Measurements from ENCODE around the gene EPHA1.

EPHA1 gene

GRCh38 chr7:143361552-143362130 lies 47.0 kb downstream of the EPHA1 start:
- TF ChIP-seq, protein P1, sequence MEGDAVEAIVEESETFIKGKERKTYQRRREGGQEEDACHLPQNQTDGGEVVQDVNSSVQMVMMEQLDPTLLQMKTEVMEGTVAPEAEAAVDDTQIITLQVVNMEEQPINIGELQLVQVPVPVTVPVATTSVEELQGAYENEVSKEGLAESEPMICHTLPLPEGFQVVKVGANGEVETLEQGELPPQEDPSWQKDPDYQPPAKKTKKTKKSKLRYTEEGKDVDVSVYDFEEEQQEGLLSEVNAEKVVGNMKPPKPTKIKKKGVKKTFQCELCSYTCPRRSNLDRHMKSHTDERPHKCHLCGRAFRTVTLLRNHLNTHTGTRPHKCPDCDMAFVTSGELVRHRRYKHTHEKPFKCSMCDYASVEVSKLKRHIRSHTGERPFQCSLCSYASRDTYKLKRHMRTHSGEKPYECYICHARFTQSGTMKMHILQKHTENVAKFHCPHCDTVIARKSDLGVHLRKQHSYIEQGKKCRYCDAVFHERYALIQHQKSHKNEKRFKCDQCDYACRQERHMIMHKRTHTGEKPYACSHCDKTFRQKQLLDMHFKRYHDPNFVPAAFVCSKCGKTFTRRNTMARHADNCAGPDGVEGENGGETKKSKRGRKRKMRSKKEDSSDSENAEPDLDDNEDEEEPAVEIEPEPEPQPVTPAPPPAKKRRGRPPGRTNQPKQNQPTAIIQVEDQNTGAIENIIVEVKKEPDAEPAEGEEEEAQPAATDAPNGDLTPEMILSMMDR (IDR thresholded peaks at IDR 0.05; ENCODE audit: low read depth, low read length): no peak
- H3K4me3 ChIP-seq (replicated peaks in 1 of 2; ENCODE audit: low read depth in 2 of 2, low read length in 2 of 2): peak overlapping the region; percentile 52 to 54
- DNase-seq (ENCODE audit: low read depth in 2 of 2): no peak

DNA sequence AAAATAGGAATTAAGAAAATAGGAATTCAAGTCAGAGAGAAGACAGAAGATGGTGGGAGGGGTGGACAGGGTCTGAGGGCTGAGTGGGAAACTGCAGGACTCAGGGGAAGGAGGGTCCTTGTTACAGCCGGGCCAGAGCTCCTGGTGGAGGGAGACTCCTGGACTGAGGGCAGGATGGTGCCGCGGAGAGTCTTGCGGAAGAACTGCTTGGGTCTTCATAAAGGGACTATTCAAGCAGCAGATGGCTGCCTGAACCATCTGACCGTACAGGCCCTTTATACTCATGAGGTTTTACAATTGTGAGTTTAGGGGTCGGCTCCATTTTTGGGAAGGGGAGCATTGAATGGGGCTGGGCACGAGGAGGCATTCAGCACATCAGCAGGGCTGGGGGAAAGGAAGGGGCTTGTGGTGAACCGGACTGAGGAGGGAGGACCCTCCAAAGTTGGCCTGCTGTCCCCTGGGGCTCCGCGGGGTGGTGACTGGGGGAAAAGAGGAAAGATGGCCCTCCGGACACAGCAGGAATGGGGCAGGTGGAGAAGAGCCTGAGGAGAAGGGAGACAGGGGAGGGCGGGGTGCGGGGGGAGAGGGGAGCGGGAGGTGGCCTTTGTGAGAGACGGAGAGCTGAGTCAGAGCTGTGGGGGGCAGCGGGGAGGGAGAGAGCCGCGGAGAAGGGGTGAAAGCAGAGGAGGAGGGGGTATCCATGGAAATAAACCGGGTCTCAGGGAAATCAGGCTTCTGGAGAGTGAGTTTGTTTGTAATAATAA lies 47.7 kb downstream of the EPHA1 start:
- DNase-seq (ENCODE audit: low read depth in 2 of 2): no peak
- TF ChIP-seq, protein P1 (IDR thresholded peaks at IDR 0.05; ENCODE audit: low read depth, low read length): no peak
- no peak overlapping the region for H3K4me3 ChIP-seq (replicated peaks in 1 of 2; ENCODE audit: low read depth in 2 of 2, low read length in 2 of 2)

DNA sequence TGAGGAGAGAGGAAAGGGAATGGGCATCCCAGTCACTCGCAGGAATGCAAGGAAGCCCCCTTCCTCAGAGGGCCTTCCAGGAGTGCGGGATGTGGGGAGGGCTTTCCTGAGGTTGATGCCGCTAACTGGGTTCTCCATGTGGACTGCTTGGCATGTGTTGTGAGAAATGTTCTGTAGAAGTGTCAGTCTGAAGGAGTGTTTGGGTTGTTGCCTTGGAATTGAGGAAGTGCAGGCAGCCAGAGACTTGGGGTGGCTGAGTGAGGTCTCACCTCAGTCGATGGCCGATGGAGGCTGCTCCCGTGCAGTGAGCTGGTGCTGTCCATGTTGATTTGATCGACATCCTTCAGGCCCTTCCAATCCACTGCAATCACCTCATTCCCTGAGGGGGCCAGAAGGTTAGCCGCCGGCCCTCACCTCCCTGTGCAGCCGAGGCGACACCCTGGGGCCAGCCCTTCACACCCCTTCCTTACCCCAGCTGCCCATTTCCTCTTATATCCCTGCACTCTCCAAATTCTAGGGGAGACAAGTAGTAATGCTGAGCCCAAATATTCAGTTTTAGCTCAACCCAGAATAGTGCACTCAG lies 48.8 kb downstream of the EPHA1 start:
- no peak for DNase-seq (ENCODE audit: low read depth in 2 of 2)
- H3K4me3 ChIP-seq (replicated peaks in 1 of 2; ENCODE audit: low read depth in 2 of 2, low read length in 2 of 2): no peak overlapping the region
- TF ChIP-seq, protein P1 (IDR thresholded peaks at IDR 0.05; ENCODE audit: low read depth, low read length): no peak

- TF ChIP-seq, protein P1 (IDR thresholded peaks at IDR 0.05; ENCODE audit: low read depth, low read length): no peak
- DNase-seq (ENCODE audit: low read depth in 2 of 2): no peak
- H3K4me3 ChIP-seq (replicated peaks in 1 of 2; ENCODE audit: low read depth in 2 of 2, low read length in 2 of 2): no peak overlapping the region
Measured at GRCh38 chr7:143358626-143359025, 50.0 kb downstream of the EPHA1 start.

DNA sequence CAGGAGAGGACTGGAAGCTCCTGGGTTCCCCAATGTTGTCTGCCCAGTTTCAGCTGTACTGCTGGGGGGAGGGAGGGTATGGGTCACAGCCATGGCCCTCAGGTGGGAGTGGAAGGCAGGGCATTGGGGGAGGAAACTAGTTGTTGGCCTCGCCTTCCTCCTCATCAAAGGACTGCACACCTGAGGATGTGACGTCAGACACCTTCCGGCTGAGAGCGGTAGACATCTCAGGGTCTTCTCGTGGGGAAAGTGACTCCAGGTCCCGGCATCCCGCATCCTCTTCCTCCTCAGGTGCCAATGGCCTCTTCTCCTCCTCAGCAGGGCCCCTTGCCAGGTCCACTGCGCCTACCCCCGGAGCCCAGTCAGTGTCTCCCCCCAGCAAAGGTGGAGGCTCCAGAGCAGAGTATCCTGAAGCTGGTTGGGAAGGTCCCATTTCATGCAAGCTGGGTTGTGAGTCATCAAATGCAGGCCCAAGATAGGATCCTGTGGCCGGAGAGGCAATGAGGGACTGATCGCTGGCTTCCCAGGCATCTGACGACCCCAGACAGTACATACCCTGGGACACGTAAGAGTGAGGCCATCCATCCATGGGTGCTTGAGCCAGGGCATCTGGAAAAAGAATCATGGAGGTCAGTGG lies 52.1 kb downstream of the EPHA1 start:
- no peak for DNase-seq (ENCODE audit: low read depth in 2 of 2)
- no peak overlapping the region for H3K4me3 ChIP-seq (replicated peaks in 1 of 2; ENCODE audit: low read depth in 2 of 2, low read length in 2 of 2)
- TF ChIP-seq, protein P1 (IDR thresholded peaks at IDR 0.05; ENCODE audit: low read depth, low read length): no peak

GRCh38 chr7:143355450-143356385 lies 52.9 kb downstream of the EPHA1 start:
- no peak for DNase-seq (ENCODE audit: low read depth in 2 of 2)
- TF ChIP-seq, protein P1 (IDR thresholded peaks at IDR 0.05; ENCODE audit: low read depth, low read length): no peak
- no peak overlapping the region for H3K4me3 ChIP-seq (replicated peaks in 1 of 2; ENCODE audit: low read depth in 2 of 2, low read length in 2 of 2)

Measured in cardiac fibroblast (primary cell).